H1 (cell line): ENCODE data around the gene DCDC2. TPM values are rescaled to one million over a fixed set of nuclear protein-coding genes. Genes with fewer than 3 reads are reported as not detected.

Source experiments
- CTCF ChIA-PET: fragments of 300-600 bp; sonication (Branson Sonifier 250); formaldehyde crosslinking; loops from one replicate; lab custom pipeline; 2021; ENCODE audit not compliant: partially characterized antibody; lab: Charles Lee
- POLR2A ChIA-PET: fragments of 300-600 bp; sonication (Branson Sonifier 250); formaldehyde crosslinking; loops from one replicate; lab custom pipeline; 2021; ENCODE audit warnings: inconsistent platforms; ENCODE audit not compliant: partially characterized antibody; lab: Charles Lee
- DNase-seq, 2 experiments: peaks; one replicate each; pipeline versions ENCODE4 v3.0.0 to v3.0.0-alpha.2; 2010 to 2022; ENCODE audit warnings: low spot score in 2 of 2, low read depth in 1 of 2, mixed read lengths in 1 of 2
- FAIRE-seq: peaks from 2 replicates; lab custom pipeline; 2011; peaks lifted over from hg19 to GRCh38; lab: Jason Lieb, UNC
- H2AFZ ChIP-seq: 2 replicates; pipeline ENCODE4 v1.8.1; 2012; ENCODE audit warnings: low read length, inconsistent platforms
- H2AK5ac ChIP-seq: 2 replicates; pipeline ENCODE4 v1.6.1; 2013; ENCODE audit warnings: low read depth, low read length
- H2BK120ac ChIP-seq: replicated peaks from 2 replicates; pipeline ENCODE3; 2013; ENCODE audit warnings: low read depth, low read length, inconsistent platforms
- H2BK12ac ChIP-seq: 2 replicates; pipeline ENCODE4 v1.6.1; 2013; ENCODE audit warnings: low read depth, low read length
- H2BK15ac ChIP-seq: 2 replicates; pipeline ENCODE4 v1.6.1; 2013; ENCODE audit warnings: low read length
- H2BK20ac ChIP-seq: 2 replicates; pipeline ENCODE4 v1.6.1; 2013; ENCODE audit warnings: low read length
- H2BK5ac ChIP-seq: 2 replicates; pipeline ENCODE4 v1.6.1; 2013; ENCODE audit warnings: low read depth, low read length
- H3K14ac ChIP-seq: 2 replicates; pipeline ENCODE4 v1.6.1; 2013; ENCODE audit warnings: inconsistent platforms; ENCODE audit not compliant: insufficient read length
- H3K18ac ChIP-seq: 2 replicates; pipeline ENCODE4 v1.6.1; 2013; ENCODE audit warnings: low read length; ENCODE audit errors: extremely low read depth
- H3K23ac ChIP-seq: 2 replicates; pipeline ENCODE4 v1.6.1; 2013; ENCODE audit warnings: inconsistent platforms; ENCODE audit not compliant: insufficient read length
- H3K23me2 ChIP-seq: 2 replicates; pipeline ENCODE4 v1.6.1; 2013; ENCODE audit warnings: low read depth, low read length
- H3K27ac ChIP-seq: 2 replicates; pipeline ENCODE4 v1.6.1; 2011; ENCODE audit warnings: low read depth, low read length, inconsistent platforms
- H3K27me3 ChIP-seq, 4 experiments: replicated peaks in 1 of 4; 1 replicate in 1 of 4; 2 replicates in 3 of 4; pipeline versions ENCODE4 v1.6.1 to v1.8.1; 2011 to 2013; ENCODE audit warnings: low read length in 3 of 4, mild to moderate bottlenecking in 3 of 4, inconsistent platforms in 2 of 4, mixed read lengths in 2 of 4, moderate library complexity in 1 of 4; ENCODE audit not compliant: control insufficient read depth in 3 of 4, insufficient read depth in 3 of 4; ENCODE audit errors: extremely low read depth in 1 of 4
- H3K36me3 ChIP-seq, 4 experiments: 2 replicates each; pipeline versions ENCODE4 v1.6.1 to v1.8.1; 2011 to 2013; ENCODE audit warnings: mild to moderate bottlenecking in 4 of 4, low read length in 3 of 4, moderate library complexity in 2 of 4, control low read depth in 1 of 4, inconsistent platforms in 1 of 4; ENCODE audit not compliant: insufficient read depth in 4 of 4, control insufficient read depth in 2 of 4
- H3K4ac ChIP-seq: replicated peaks from 2 replicates; pipeline ENCODE3; 2013; ENCODE audit warnings: low read length, low read depth, mixed read lengths, inconsistent platforms; ENCODE audit not compliant: insufficient read length
- H3K4me1 ChIP-seq, 4 experiments: replicated peaks in 1 of 4; 1 replicate in 1 of 4; 2 replicates in 3 of 4; pipeline versions ENCODE4 v1.6.1 to v1.8.1; 2011 to 2013; ENCODE audit warnings: low read length in 3 of 4, inconsistent platforms in 2 of 4, mixed read lengths in 1 of 4; ENCODE audit not compliant: insufficient read depth in 4 of 4, control insufficient read depth in 3 of 4
- H3K4me2 ChIP-seq, 2 experiments: 2 replicates each; pipeline versions ENCODE4 v1.6.1 to v1.8.1; 2011 to 2013; ENCODE audit warnings: low read depth in 2 of 2, low read length in 2 of 2, control low read depth in 1 of 2, inconsistent platforms in 1 of 2, mild to moderate bottlenecking in 1 of 2; ENCODE audit not compliant: insufficient read depth in 1 of 2
- H3K4me3 ChIP-seq, 4 experiments: fragments of 200-600, 300-600 bp in 1 of 4; sonication (generic), shearing (Covaris generic), sonication (Bioruptor Twin) in 1 of 4; 2 replicates each; pipeline versions ENCODE4 v1.5.1 to v1.8.1; 2011 to 2016; ENCODE audit warnings: low read length in 4 of 4, low read depth in 3 of 4, control low read depth in 2 of 4, inconsistent platforms in 2 of 4, mild to moderate bottlenecking in 2 of 4, mixed read lengths in 1 of 4, moderate library complexity in 1 of 4; ENCODE audit not compliant: insufficient read depth in 2 of 4; ENCODE audit errors: extremely low read depth in 1 of 4
- H3K56ac ChIP-seq: replicated peaks from 2 replicates; pipeline ENCODE3; 2013; ENCODE audit warnings: low read depth, mild to moderate bottlenecking, mixed read lengths, low read length, inconsistent platforms; ENCODE audit not compliant: insufficient read length
- H3K79me1 ChIP-seq: 2 replicates; pipeline ENCODE4 v1.6.1; 2013; ENCODE audit warnings: low read depth, low read length, control low read depth
- H3K79me2 ChIP-seq, 2 experiments: 2 replicates each; pipeline versions ENCODE4 v1.6.1 to v1.8.1; 2012 to 2013; ENCODE audit warnings: low read length in 2 of 2, mild to moderate bottlenecking in 2 of 2, inconsistent platforms in 1 of 2; ENCODE audit not compliant: insufficient read depth in 2 of 2, control insufficient read depth in 1 of 2
- H3K9ac ChIP-seq, 4 experiments: replicated peaks in 1 of 4; 1 replicate in 1 of 4; 2 replicates in 3 of 4; pipeline versions ENCODE4 v1.6.1 to v1.8.1; 2011 to 2013; ENCODE audit warnings: low read depth in 3 of 4, low read length in 3 of 4, control low read depth in 2 of 4, mild to moderate bottlenecking in 2 of 4, moderate library complexity in 2 of 4, inconsistent platforms in 1 of 4; ENCODE audit errors: extremely low read depth in 1 of 4
- H3K9me3 ChIP-seq, 2 experiments: 2 replicates each; pipeline versions ENCODE4 v1.6.1 to v1.8.1; 2012 to 2013; ENCODE audit warnings: mild to moderate bottlenecking in 2 of 2, moderate library complexity in 2 of 2, control low read depth in 1 of 2, inconsistent platforms in 1 of 2, low read depth in 1 of 2, low read length in 1 of 2, mixed read lengths in 1 of 2; ENCODE audit not compliant: insufficient read depth in 2 of 2
- H4K20me1 ChIP-seq, 2 experiments: replicated peaks in 1 of 2; 2 replicates each; pipeline versions ENCODE3 to v1.8.1; 2011 to 2013; ENCODE audit warnings: inconsistent platforms in 2 of 2, low read length in 2 of 2, mild to moderate bottlenecking in 1 of 2; ENCODE audit not compliant: insufficient read depth in 2 of 2, control insufficient read depth in 1 of 2
- H4K5ac ChIP-seq: 2 replicates; pipeline ENCODE4 v1.6.1; 2013; ENCODE audit warnings: low read length, low read depth, mixed read lengths, inconsistent platforms; ENCODE audit not compliant: insufficient read length
- H4K8ac ChIP-seq: 2 replicates; pipeline ENCODE4 v1.8.0; 2013; ENCODE audit warnings: mild to moderate bottlenecking, moderate library complexity, low read length, inconsistent platforms; ENCODE audit not compliant: insufficient read depth; ENCODE audit errors: extremely low read depth
- H4K91ac ChIP-seq: replicated peaks from 2 replicates; pipeline ENCODE3; 2013; ENCODE audit warnings: low read length, mixed read lengths, inconsistent platforms; ENCODE audit not compliant: insufficient read length
- ATF2 ChIP-seq: IDR thresholded peaks from 2 replicates; pipeline ENCODE4 v1.6.1; 2012; ENCODE audit warnings: low read length, inconsistent platforms
- BCL11A ChIP-seq, 2 experiments: IDR thresholded peaks; one replicate each; pipeline ENCODE4 v1.6.1; 2011; ENCODE audit warnings: low read depth in 2 of 2, low read length in 2 of 2, mild to moderate bottlenecking in 2 of 2
- CBX5 ChIP-seq: fragments of 300-800, 300-1000 bp; sonication (generic); IDR thresholded peaks from 2 replicates; pipeline ENCODE4 v1.7.1; 2016; ENCODE audit warnings: antibody characterized with exemption, low read length, low read depth
- CHD1 ChIP-seq: IDR thresholded peaks from 2 replicates; pipeline ENCODE4 v1.6.1; 2012; ENCODE audit warnings: low read depth, low read length, improper control_type of control experiment
- EZH2 ChIP-seq: fragments of 200-600 bp; sonication (generic); IDR thresholded peaks from 2 replicates; pipeline ENCODE4 v1.7.1; 2012; ENCODE audit warnings: low read depth, mild to moderate bottlenecking, moderate library complexity, low read length, inconsistent platforms; ENCODE audit not compliant: severe bottlenecking
- FOSL1 ChIP-seq: IDR thresholded peaks from 2 replicates; pipeline ENCODE4 v1.6.1; 2011; ENCODE audit warnings: mild to moderate bottlenecking, low read depth, low read length, moderate library complexity; ENCODE audit not compliant: insufficient read depth
- JUN ChIP-seq: IDR thresholded peaks from 2 replicates; pipeline ENCODE4 v1.6.1; 2011; ENCODE audit warnings: low read depth, mild to moderate bottlenecking, improper control_type of control experiment, low read length
- POU5F1 ChIP-seq: IDR thresholded peaks from 2 replicates; pipeline ENCODE4 v1.6.1; 2011; ENCODE audit warnings: low read depth, mild to moderate bottlenecking, low read length, moderate library complexity
- RAD21 ChIP-seq, 2 experiments: IDR thresholded peaks in 1 of 2; conservative IDR thresholded peaks in 1 of 2; 2 replicates each; pipeline ENCODE4 v1.6.1; 2011; ENCODE audit warnings: low read depth in 2 of 2, low read length in 2 of 2, improper control_type of control experiment in 1 of 2, inconsistent platforms in 1 of 2, mild to moderate bottlenecking in 1 of 2, moderate library complexity in 1 of 2
- RXRA ChIP-seq: IDR thresholded peaks from 2 replicates; pipeline ENCODE4 v1.6.1; 2011; ENCODE audit warnings: low read depth, mild to moderate bottlenecking, low read length, moderate library complexity; ENCODE audit not compliant: insufficient read depth
- SIX5 ChIP-seq: IDR thresholded peaks from 2 replicates; pipeline ENCODE4 v1.6.1; 2011; ENCODE audit warnings: mild to moderate bottlenecking, low read depth, low read length
- SP1 ChIP-seq: IDR thresholded peaks from 2 replicates; pipeline ENCODE4 v1.6.1; 2011; ENCODE audit warnings: low read depth, low read length
- SUZ12 ChIP-seq: fragments of 200-600 bp; sonication (generic); IDR thresholded peaks from 2 replicates; pipeline ENCODE4 v1.6.1; 2012; ENCODE audit warnings: mild to moderate bottlenecking, inconsistent platforms, low read length, moderate library complexity, mixed read lengths
- YY1 ChIP-seq: IDR thresholded peaks from 2 replicates; pipeline ENCODE4 v1.6.1; 2011; ENCODE audit warnings: low read depth, mild to moderate bottlenecking, low read length
- polyA plus RNA-seq, 7 experiments: library from polyadenylated mRNA; depleted of rRNA in 3 of 7; stranded (reverse) in 5 of 7; unstranded in 2 of 7; fragments of >200 nt in 5 of 7; fragments of 200-250 nt in 2 of 7; gene quantifications; 1 replicate in 5 of 7; 2 replicates in 1 of 7; 4 replicates in 1 of 7; pipeline versions ENCODE4 v1.2.1 to v1.2.3, GENCODE V29; 2011 to 2013; ENCODE audit warnings: missing spikeins in 2 of 7, mixed read lengths in 2 of 7
- total RNA-seq: library from RNA; stranded (reverse); fragmentation: NEBNext Ultra II Directional; extraction: Animal tissue kit (Norgen Biotek cat#: 25700); gene quantifications from 2 replicates; pipeline ENCODE4 v1.2.1, GENCODE V29; 2021

DCDC2 gene
- total and polyA plus RNA-seq, 2 of the 8 experiments (the other 6 are each of a cell fraction or from before 2014, with no cell fraction given) = 0.03 to 0.15 TPM

- no peaks in the 10 kb centered on the region for H3K79me2 ChIP-seq
- no peak overlapping the region for H2BK20ac ChIP-seq
- H3K79me1 ChIP-seq = no peaks in the 10 kb centered on the region
- H3K23ac ChIP-seq = no peak overlapping the region
- POLR2A ChIA-PET = no interaction called here
- H3K4me3 ChIP-seq = no peak overlapping the region
- H3K4me2 ChIP-seq = no peak overlapping the region
- H3K4me1 ChIP-seq = no peaks in the 10 kb centered on the region
- H4K5ac ChIP-seq = no peak overlapping the region
- FAIRE-seq (no peak), DNase-seq (no peak)
- H3K27ac ChIP-seq = no peak overlapping the region
- H3K27me3 ChIP-seq = no peaks in the 10 kb centered on the region
- no peaks in the 10 kb centered on the region for H4K20me1 ChIP-seq
- H2AFZ ChIP-seq = no peak overlapping the region
- H3K56ac ChIP-seq = no peak overlapping the region
- H2BK120ac ChIP-seq = no peak overlapping the region
- H4K8ac ChIP-seq = no peak overlapping the region
- H3K4ac ChIP-seq = no peak overlapping the region
- no peak overlapping the region for H2BK5ac ChIP-seq
- H3K23me2 ChIP-seq = no peaks in the 10 kb centered on the region; the same call in 1 of the 2 replicates
- H3K9ac ChIP-seq = no peak overlapping the region
- H2BK15ac ChIP-seq = no peak overlapping the region
- no peak overlapping the region for H3K18ac ChIP-seq
- H3K36me3 ChIP-seq = no peaks in the 10 kb centered on the region
- H2AK5ac ChIP-seq = no peak overlapping the region
- no peak overlapping the region for H4K91ac ChIP-seq
- H2BK12ac ChIP-seq = no peak overlapping the region
- H3K14ac ChIP-seq = no peak overlapping the region
- no peaks in the 10 kb centered on the region for H3K9me3 ChIP-seq
- CTCF ChIA-PET = interaction anchor here (0.9 to 1.6 kb wide), 2 partner anchors 17 to 240 kb away, joined by 4 to 5 read pairs; no protein-coding TSS in a partner anchor
- no peak for TF ChIP-seq CBX5
- no peak for TF ChIP-seq BCL11A (IDR thresholded peaks at IDR 0.05; ENCODE audit: low read depth in 2 of 2, low read length in 2 of 2)
- TF ChIP-seq SUZ12 = no peak
- TF ChIP-seq RAD21 (IDR thresholded peaks at IDR 0.05 in 1 of 2, conservative IDR thresholded peaks at IDR 0.05 in 1 of 2; ENCODE audit: low read depth in 2 of 2, low read length in 2 of 2) = no peak
- no peak for TF ChIP-seq ATF2
- TF ChIP-seq SP1 = no peak
- TF ChIP-seq FOSL1 = no peak
- no peak for TF ChIP-seq JUN
- no peak for TF ChIP-seq SIX5
- TF ChIP-seq CHD1 = no peak
- TF ChIP-seq RXRA = no peak
- no peak for TF ChIP-seq POU5F1
- no peak for TF ChIP-seq YY1
- no peak for TF ChIP-seq EZH2
Observed at GRCh38 chr6:24148684-24149083, 209.2 kb downstream of the DCDC2 start.
